Muscle layer of duodenum (tissue), 2 donors: ENCODE results near the gene EHD1.
A peak's percentile ranks its signal among the peaks of the same experiment; 100 is the strongest.

ENCODE experiments used
- H3K27ac ChIP-seq: one replicate; pipeline ENCODE4 v1.7.0; 2013; ENCODE audit warnings: mild to moderate bottlenecking, low read length
- H3K27me3 ChIP-seq: one replicate; pipeline ENCODE4 v1.7.0; 2013; ENCODE audit warnings: low read depth, mild to moderate bottlenecking, control low read depth, low read length
- H3K36me3 ChIP-seq, 2 donors: one replicate each; pipeline ENCODE4 v1.7.0; 2013; ENCODE audit warnings: low read length in 2 of 2, control low read depth in 1 of 2, mild to moderate bottlenecking in 1 of 2; ENCODE audit not compliant: insufficient read depth in 2 of 2, control insufficient read depth in 1 of 2
- H3K4me1 ChIP-seq, 2 donors: one replicate each; pipeline ENCODE4 v1.7.0; 2013; ENCODE audit warnings: low read length in 2 of 2, mild to moderate bottlenecking in 2 of 2, control low read depth in 1 of 2, moderate library complexity in 1 of 2; ENCODE audit not compliant: insufficient read depth in 2 of 2, control insufficient read depth in 1 of 2
- H3K4me3 ChIP-seq, 2 donors: one replicate each; pipeline ENCODE4 v1.7.0; 2013; ENCODE audit warnings: low read length in 2 of 2, low read depth in 1 of 2, mild to moderate bottlenecking in 1 of 2
- H3K9me3 ChIP-seq, 2 donors: one replicate each; pipeline ENCODE4 v1.7.0; 2013; ENCODE audit warnings: low read length in 2 of 2, control low read depth in 1 of 2, mild to moderate bottlenecking in 1 of 2; ENCODE audit not compliant: control insufficient read depth in 1 of 2
- donor health status: healthy.

EHD1 gene

DNA sequence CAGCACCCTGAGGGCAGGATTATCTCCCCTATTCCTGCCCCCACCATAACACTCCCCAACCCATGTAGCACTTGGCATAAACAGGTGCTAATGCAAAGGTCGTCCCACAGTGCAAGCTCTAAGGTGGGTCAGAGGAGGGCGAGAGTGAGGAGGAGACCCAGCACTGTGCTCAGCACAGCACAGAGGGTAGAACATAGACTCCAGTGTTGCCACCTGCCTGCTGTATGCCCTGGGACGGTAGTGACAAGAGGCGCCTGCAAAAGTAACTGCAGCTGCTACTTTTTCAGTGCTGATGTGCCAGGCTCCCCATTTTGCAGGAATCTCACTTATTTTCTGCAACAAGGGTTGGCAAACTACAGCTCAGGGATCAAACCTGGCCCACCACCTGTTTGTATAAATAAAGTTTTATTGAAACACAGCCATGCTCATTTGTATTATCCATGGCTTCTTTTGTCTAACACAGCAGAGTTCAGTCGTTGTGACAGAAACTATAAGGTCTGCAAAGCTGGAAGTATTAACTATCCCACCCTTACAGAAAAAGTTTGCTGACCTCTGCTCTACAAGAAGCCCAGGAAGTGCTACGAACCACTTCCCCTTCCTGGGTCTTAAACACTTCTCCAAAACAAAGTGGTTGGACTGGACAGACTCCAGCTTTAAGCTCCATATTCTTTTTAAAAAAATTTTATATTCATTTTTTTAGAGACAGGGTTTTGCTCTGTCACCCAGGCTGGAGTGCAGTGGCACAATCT lies 17.0 kb downstream of the EHD1 start:
- no peaks in the 10 kb centered on the region for H3K27me3 ChIP-seq
- peaks cover 7 to 12% of the 10 kb centered on the region in 2 donors for H3K36me3 ChIP-seq
- H3K4me1 ChIP-seq: peaks cover 34 to 53% of the 10 kb centered on the region in 2 donors
- no peak overlapping the region for H3K27ac ChIP-seq
- H3K4me3 ChIP-seq: no peak overlapping the region
- no peaks in the 10 kb centered on the region for H3K9me3 ChIP-seq

DNA sequence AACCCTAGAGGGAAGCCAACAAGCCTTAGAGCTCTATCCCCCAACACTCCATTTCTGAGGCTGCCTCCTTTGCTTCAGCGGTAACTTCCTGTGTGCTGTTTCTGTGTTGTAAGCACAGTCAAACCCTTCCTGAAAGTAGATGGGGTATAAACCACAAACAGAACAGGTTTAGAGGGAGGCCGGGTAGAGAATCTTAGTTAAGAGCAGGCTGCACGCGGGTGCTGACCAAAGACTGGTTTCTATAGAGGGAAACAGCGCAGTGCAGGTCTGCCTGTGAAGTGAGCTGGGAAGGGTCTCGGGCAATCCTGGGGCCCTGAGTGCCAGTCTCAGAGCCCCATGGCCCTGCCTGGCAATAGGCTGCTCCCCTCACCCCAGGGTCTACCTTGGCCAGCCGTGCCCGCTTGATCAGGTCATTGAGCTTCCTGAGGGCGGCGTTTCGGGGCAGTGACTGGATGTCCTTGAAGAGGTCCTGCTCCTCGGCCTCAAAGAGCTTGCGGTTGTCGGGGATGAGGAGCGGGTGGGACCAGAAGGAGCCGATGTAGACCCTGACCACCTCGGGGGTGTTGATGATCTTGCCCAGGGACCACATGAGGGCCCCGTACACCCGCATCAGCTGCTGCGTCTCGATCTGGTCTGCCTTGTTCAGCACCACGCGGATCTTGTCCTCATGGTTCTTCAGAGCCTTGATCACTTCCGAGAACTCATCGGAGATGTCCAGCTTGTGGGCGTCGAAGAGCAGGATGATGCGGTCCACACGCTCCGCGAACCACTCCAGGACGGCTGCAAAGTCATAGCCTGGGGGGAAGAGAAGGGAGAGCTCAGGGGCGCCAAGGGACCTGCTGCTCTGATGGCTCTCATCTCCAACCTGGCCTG lies 18.6 kb downstream of the EHD1 start:
- peak overlapping the region in 1 of 2 donors; percentile 4 for H3K4me3 ChIP-seq
- no peaks in the 10 kb centered on the region for H3K9me3 ChIP-seq
- H3K36me3 ChIP-seq: peaks cover 7 to 14% of the 10 kb centered on the region in 2 donors
- no peaks in the 10 kb centered on the region for H3K27me3 ChIP-seq
- H3K27ac ChIP-seq: peak overlapping the region; percentile 33
- peaks cover 43 to 56% of the 10 kb centered on the region in 2 donors for H3K4me1 ChIP-seq

DNA sequence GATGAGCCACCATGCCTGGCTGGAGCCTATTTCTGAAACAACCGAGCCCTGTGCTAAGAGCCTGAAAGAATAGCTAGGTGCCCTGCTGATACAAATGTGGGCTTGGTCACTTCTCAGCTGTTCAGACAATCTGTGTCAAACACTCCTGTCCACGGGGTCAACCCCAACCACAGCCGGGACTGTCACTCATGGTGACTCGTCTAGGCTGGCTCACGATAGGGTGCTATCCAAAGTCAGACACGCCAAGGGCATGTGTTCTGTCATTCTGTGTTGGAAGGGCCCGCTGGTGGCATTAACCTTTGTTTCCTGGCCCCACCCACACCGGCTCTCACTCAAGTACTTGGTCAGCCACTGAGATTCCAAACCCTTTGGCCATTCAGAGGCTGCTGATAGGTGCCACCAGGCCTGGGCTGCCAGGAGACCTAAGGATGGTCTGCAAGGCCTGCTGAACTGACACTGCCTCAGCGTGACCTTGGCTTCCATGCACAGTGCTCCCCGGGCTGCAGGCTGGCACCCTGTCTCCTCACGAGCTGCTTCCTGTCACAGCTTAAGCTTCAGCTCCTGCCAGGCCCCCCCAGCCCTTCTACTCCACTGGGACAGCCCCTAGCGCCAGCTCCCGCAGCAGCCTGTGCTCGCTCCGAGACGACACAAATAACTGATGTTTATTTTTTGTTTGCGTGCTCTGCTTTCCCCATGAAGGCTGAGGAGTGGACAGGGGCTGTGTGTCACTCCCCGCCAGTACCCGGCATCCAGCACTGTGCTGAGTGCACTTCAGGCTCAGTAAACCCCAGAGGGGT lies 19.8 kb downstream of the EHD1 start:
- Histone ChIP-seq H3K27ac (peak overlapping the region; percentile 39), H3K9me3 (no peaks in the 10 kb centered on the region), H3K4me1 (peaks cover 34 to 56% of the 10 kb centered on the region in 2 donors), H3K27me3 (no peaks in the 10 kb centered on the region), H3K4me3 (no peak overlapping the region), H3K36me3 (peaks cover 7 to 25% of the 10 kb centered on the region in 2 donors)

DNA sequence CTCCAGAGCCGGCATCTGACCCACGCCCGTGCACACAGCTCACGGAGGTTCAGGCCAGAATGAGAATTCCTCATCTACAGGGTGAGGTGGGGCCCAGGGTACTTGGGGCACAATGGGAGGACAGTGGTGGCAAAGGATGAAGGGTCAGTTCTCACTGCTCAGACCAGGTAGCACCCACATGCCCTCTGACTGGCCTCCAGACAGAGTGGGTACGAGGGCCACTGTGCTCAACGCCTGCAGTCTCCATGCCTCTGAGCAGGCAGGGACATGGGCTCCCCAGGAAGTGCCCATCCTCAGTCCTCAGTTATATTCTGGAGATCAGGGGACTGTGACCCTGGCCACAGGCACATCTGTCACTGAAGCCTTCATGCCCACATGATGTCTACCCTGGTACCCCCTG lies 20.9 kb downstream of the EHD1 start:
- H3K4me3 ChIP-seq: no peak overlapping the region
- H3K36me3 ChIP-seq: peaks cover 7 to 35% of the 10 kb centered on the region in 2 donors
- peaks cover 26 to 45% of the 10 kb centered on the region in 2 donors for H3K4me1 ChIP-seq
- peak overlapping the region; percentile 31 for H3K27ac ChIP-seq
- H3K27me3 ChIP-seq: no peaks in the 10 kb centered on the region
- no peaks in the 10 kb centered on the region for H3K9me3 ChIP-seq

DNA sequence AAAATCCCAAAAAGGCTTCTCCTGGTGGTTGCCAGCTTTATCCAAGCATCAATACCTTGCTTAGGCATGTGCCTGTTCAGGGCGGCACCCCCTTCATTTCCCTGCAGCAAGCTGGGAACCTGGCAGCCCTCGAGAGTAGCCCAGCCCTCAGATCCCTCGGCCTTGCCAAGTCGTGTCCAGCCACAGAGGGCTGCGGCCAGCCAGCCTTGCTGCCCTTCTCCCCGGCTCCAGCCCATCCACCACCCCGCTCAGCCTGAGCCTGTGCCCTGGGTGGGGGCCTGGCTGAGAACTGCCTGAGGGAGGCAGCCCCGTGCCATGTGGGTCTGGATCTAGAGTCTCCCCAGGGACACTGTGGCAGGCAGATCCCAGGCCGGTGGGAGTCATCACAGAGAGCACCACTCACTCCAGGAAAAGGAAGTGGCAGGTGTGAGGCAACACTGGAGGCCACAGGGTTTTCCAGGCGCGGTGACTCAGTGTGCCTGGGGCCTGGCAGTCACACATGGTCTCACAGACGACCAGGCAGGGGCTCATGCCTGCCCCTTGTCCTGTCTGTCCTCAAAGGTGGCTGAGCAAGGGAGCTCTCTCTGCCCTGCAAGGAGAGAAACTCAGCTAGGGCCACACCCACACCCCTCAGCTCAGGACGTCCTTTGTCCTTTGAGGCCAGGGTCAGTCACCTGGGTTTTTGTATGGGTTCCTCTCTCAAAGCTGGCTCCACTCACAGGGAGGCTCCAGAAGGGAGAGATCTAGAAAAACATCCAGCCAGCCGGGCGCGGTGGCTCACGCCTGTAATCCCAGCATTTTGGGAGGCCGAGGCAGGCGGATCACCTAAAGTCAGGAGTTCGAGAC lies 21.8 kb downstream of the EHD1 start:
- no peaks in the 10 kb centered on the region for H3K27me3 ChIP-seq

DNA sequence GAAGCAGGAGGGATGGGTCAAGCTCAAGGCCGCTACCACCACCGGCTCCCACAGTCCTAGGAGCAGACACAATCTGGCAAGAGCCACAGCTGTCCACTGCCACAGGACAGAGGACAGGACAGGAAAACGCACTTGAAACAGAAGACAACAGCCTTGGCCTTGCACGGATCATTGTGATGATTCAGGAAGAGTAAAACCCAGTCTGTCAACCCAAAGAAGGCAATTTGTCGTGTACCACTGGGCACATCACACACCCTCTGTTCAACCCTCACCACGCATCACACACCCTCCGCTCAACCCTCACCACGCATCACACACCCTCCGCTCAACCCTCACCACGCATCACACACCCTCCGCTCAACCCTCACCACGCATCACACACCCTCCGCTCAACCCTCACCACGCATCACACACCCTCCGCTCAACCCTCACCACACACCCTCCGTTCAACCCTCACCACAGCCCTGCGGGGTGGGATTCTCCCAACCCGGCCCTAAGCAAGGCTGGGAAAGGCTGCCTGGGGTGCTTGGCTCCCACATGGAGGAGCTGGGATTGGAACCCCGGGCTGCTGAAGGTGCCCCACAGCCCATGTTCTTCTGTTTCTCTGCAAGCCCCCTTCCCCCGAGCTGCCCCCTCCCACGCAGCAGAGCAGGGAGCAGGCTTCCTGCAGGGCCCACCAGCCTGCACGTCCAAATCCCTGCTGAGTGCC lies 22.7 kb downstream of the EHD1 start:
- Histone ChIP-seq H3K27me3 (no peaks in the 10 kb centered on the region), H3K4me3 (peak overlapping the region in 1 of 2 donors; percentile 44), H3K36me3 (peaks cover 7 to 35% of the 10 kb centered on the region in 2 donors), H3K27ac (peak overlapping the region; percentile 65), H3K9me3 (no peaks in the 10 kb centered on the region), H3K4me1 (peaks cover 26 to 41% of the 10 kb centered on the region in 2 donors)

More for the DNA sequence above, 21.8 kb downstream of the EHD1 start:
- Histone ChIP-seq H3K9me3 (no peaks in the 10 kb centered on the region), H3K4me3 (no peak overlapping the region), H3K4me1 (peaks cover 26 to 38% of the 10 kb centered on the region in 2 donors), H3K27ac (peak overlapping the region; percentile 65), H3K36me3 (peaks cover 7 to 35% of the 10 kb centered on the region in 2 donors)

DNA sequence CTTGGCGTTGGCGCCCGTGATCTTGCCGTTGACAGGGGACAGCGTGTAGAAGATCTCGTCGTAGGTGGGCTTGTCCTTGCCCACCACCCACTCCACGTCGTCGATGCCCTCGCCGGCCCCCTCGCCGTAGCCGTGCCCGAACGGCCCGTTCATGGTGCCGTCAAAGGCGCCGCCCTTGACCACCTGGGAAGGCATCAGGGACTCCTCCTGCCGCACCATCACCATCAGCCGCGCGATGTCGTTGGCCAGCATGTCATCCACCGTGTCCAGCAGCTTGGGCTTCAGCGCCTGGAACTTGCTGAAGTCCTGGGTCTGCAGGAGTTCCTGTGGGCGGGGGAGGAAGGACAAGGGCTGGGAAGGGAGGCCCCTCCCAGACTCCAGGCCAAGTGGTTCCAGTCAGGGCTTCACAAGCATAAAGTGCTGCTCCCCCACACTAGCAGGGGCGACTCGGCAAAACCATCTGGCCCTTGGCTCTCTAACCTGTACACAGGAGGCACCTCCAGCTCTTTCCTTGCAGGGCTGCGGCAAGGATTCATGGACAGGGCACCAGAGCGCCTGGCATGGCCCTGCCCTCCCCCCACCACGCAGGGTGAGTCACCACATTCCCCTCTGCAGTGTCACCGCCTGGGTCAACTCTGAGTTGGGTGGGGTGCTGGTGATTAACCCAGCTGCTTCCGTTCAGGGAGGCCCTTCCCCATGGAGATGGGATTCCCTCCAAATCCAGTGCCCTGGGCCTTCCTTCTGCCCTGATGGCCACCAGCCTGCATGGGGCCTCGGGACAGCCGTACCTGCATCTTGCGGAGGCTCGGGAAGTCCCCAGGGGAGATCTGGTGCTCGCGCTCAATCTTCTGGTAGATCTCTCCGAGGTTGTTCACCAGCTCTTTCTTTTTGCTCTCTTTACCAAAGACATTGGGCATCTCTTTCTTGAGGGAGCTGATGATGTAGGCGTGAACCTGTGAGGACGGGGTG lies 23.6 kb downstream of the EHD1 start:
- Histone ChIP-seq H3K4me3 (peak overlapping the region in 1 of 2 donors; percentile 44), H3K27me3 (no peaks in the 10 kb centered on the region), H3K4me1 (peaks cover 26 to 44% of the 10 kb centered on the region in 2 donors), H3K27ac (peak overlapping the region; percentile 65), H3K36me3 (peaks cover 7 to 31% of the 10 kb centered on the region in 2 donors), H3K9me3 (no peaks in the 10 kb centered on the region)

DNA sequence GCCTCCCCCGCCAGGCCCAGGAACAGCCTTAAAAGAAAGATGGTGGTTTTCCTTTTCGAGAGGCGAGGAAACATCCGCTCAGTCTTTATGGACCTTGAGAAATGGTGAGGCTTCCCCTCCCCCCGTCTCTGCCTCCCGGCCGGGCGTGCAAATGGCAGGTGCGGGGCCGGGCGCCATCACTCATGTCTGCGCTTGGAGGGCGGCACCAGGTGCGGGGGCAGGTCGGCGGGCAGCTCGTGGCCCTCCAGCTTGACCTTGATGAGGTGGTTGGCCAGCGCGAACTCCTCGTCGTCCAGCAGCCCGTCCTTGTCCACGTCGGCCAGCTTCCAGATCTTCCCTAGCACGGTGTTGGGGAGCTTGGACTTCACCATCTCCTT lies 24.3 kb downstream of the EHD1 start:
- Histone ChIP-seq H3K36me3 (peaks cover 7 to 27% of the 10 kb centered on the region in 2 donors), H3K4me3 (no peak overlapping the region), H3K27me3 (no peaks in the 10 kb centered on the region), H3K4me1 (peaks cover 26 to 46% of the 10 kb centered on the region in 2 donors), H3K9me3 (no peaks in the 10 kb centered on the region), H3K27ac (peak overlapping the region; percentile 65)

DNA sequence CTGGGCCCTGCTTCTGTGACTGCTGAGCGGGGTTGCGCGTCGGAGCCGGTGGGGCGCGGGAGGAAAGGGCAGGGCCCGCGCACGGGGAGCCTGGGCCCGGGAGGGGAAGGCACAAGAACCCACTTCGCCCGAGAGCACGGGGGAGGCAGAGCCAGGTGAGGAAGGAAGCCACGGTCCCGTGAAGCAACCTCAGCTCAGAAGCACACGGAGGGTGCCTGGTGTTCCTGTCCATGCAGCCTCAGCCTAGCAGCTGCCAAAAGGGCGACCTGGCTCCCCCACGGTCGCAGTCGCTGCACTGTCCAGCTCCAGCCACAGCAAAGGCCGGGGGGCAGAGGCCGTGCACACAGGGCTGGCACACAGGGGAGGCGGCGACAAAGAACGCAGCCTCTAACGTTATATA lies 24.7 kb downstream of the EHD1 start:
- H3K4me3 ChIP-seq: no peak overlapping the region
- no peak overlapping the region for H3K27ac ChIP-seq
- H3K27me3 ChIP-seq: no peaks in the 10 kb centered on the region
- H3K9me3 ChIP-seq: no peaks in the 10 kb centered on the region
- peaks cover 25 to 47% of the 10 kb centered on the region in 2 donors for H3K4me1 ChIP-seq
- peaks cover 2 to 27% of the 10 kb centered on the region in 2 donors for H3K36me3 ChIP-seq
